GM18499 (cell line): ENCODE data around the gene CIB4.

Experiments
- ATAC-seq: cut with Tn5 transposase; IDR thresholded peaks from one replicate; pipeline ENCODE4 v1.9.1; 2021; ENCODE audit warnings: moderate number of reproducible peaks; ENCODE audit not compliant: insufficient read depth, unreplicated experiment

Gene CIB4

DNA sequence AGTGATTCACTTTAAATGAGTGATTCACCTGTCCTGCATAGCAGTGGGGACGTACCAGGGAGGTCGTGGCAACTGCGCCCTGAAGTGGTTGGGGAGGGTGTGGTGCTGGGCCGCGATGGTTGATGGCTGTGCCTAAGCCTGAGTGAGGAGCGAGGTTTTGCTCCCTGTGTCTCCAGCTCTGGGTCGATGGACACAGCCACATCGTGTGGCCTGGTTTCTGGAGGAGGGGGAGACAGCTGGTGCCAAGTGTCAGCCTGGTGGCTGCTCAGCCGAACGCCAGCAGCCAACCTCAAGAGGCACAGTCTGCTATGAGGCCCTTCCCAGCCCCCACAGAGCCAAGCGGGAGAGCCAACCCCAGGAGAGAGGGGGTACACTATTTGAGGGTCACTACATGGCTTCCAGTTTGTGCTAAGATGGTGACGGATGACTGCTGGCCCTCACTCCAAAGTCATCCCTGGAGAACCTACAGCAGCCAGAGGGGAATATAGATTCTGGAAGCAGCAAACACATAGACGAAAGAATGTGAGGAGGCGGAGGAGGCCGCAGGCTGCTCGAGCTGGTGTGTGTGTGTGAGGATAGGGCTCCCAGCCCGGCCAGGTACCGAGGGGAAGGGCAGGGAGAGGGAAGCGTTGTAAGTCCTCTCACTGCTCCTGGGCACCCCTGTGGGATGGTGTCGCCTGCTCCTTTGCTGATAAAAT lies 104.6 kb downstream of the CIB4 start:
- ATAC-seq: no peak

DNA sequence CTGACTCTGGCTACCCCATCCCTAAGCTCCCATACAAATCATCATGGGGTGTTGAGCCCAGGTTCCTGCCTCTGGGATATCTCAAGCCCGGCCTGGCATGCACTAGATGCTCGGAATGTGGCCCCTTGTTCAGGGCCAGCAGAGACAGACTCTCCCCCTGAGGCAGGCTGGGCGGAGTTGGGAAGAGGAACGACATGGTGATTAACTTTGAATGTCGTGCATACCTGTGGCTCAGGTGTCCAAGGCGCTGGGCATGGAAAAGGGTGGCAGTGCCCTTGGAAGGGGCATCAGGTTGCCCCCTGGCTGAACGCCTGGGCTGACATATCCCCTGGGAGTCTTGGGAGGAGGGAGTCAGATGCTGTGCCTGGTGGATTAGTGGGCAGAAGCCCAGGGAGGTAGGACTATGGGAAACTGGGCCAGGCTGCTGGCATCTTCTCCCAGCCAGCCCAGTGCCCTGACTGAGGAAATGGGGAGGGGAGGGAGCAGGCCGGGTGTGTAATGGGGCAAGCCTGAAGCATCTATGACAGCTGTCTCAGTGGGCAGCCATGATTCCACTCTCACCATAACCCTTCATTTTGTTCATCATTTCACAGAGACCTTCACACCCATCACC lies 105.4 kb downstream of the CIB4 start:
- no peak for ATAC-seq

DNA sequence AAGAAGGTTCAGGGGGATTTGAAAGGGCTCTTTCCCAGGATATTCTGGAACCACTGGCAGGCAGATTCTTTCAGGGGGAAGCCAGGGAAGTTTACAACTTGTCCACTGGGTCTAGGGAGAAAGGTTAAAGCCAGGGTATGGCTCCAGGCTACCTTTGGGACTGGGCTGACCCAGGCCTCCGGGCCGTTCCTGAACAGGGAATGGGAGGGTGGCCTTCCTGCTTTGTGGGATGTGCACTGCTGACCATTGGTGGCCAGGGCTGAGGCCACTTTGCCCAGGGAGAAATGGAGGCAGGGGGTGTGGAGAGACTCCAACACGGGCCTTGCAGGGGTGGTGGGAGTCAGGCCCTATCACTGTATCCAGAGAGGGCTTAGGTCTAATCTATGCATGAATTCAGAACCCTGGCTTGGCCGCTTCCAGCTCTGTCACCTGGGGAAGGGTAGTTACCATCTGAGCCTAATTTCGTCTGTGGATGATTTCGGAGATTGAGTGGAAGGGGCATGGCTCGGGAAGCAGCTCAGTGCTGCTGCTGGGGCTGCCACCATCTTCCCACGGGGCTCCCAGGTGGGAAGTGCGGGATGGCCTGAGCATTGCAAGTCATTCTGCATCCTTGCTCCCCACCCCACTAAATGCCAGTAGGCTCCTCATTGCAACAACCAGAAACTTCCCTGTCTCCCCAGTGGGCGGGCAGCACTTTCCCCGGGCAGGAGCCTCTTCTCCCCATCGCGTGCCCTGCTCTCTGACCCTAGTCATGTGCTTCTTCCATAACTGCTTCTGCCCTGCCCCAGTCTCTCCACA lies 106.1 kb downstream of the CIB4 start:
- no peak for ATAC-seq

DNA sequence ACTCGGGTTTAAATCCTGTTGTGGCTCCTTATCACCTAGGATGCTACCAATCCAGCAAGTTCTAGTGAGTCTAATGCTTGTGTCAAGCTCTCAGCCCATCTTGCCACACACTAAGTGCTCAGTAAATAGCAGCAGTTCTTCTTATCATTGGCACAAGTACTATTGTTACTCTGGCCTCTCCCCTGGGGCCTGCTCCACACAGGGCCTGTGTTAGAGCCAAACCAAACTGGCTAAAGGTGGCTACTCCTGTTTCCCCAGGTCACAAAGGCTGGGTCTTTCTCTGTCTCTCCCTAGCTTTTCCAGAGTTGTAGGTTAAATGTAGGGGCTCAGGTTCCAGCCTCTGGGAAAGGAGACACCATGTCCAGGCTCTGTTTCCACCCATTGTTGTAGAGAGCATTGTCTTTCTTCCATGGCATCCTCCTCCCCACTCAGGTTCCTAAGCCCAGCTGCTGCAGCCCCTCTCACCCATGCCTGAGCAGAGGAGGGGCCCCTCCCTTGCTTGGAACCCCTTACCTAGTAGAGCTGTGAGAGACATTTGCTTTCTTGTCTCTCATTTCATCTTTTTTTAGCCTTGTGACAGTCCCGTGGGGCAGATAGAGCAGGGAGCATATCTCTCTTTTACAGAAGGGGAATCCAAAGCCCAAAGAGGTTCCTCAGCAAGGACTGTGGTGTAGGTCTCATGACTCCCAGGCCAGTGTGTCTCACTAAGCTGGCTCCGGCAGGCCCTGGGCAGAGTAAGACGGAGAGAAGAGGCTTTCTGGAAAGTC lies 106.9 kb downstream of the CIB4 start:
- ATAC-seq: no peak

DNA sequence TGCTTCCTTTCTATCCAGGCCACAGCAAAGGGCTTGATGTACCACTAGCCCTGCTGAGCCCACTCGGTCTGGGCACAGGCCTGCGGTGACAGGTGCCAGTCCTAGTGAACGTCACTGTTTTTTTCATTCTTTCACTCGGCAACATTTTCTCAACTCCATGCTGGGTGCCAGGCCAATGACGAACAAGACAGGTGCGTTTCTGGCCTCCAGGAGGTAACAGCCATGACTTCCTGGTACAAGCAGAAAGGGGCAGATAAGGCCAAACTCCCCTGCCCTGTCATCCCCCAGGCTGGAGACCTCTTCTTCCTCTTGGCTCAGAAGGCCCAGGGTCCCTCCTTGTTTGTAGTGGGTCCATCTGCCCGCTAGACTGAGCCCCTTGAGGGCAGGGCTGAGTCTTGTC lies 107.5 kb downstream of the CIB4 start:
- ATAC-seq: no peak

DNA sequence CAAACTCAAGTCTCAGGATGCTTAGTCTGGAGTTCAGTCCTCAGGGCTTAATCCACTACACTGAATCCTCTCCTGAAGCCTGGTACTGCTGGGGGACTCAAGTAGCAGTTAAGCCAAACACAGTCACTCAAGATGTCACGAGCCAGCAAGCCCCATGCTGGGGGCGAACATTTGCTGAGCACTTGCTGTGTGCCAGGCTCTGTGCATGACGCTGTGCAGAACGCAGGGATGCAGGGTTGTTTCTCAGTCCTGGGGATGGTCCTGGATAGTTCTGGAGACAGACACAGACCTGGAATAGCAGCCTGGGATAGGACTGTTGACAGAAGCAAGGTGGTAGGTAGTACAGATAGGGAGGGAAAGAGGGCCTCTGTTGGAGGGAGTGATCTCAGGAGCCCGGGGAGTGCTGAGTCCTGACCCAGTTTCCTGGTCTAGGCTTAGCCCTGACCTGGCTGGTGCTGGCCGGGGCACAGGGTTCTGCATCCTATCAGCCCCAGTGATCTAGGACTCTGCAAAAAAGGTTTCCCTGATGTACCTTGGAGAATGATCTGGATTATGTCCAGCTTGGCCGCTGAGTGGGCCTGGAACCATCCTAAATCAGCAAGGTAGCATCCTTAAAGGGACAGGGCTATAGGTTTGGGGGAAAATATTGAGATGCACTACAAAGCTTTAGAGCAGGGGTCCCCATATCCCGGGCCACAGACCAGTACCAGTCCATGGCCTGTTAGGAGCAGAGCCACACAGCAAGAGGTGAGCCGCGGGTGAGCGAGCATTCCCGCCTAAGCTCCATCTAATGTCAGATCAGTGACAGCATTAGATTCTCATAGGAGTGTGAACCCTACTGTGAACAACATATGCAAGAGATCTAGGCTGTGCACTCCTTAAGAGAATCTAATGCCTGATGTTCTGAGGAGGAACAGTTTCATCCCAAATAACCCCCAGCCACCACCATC lies 108.6 kb downstream of the CIB4 start:
- no peak for ATAC-seq
